IPS-18a (cell line): ENCODE results near the gene ATP5ME.
"Not testable (repeated sequence)": the region's sequence is repeated elsewhere in the genome, so short reads cannot be mapped to it uniquely, and the experiment has no call there.

ENCODE experiments used
- H3K27ac ChIP-seq: one replicate; pipeline ENCODE4 v1.5.1; 2013; ENCODE audit warnings: low read length
- H3K27me3 ChIP-seq: one replicate; pipeline ENCODE4 v1.6.1; 2013; ENCODE audit warnings: mild to moderate bottlenecking, low read length; ENCODE audit not compliant: control insufficient read depth, insufficient read depth
- H3K36me3 ChIP-seq: one replicate; pipeline ENCODE4 v1.6.1; 2013; ENCODE audit warnings: low read depth, low read length; ENCODE audit not compliant: control insufficient read depth
- H3K4me1 ChIP-seq: one replicate; pipeline ENCODE4 v1.6.1; 2013; ENCODE audit warnings: low read depth, low read length; ENCODE audit not compliant: control insufficient read depth
- H3K4me3 ChIP-seq: one replicate; pipeline ENCODE4 v1.5.1; 2013; ENCODE audit warnings: low read length
- H3K9ac ChIP-seq: one replicate; pipeline ENCODE4 v1.6.1; 2013; ENCODE audit warnings: mild to moderate bottlenecking, low read length, moderate library complexity
- H3K9me3 ChIP-seq: one replicate; pipeline ENCODE4 v1.6.1; 2013; ENCODE audit warnings: low read depth, low read length; ENCODE audit not compliant: control insufficient read depth

Gene ATP5ME

DNA sequence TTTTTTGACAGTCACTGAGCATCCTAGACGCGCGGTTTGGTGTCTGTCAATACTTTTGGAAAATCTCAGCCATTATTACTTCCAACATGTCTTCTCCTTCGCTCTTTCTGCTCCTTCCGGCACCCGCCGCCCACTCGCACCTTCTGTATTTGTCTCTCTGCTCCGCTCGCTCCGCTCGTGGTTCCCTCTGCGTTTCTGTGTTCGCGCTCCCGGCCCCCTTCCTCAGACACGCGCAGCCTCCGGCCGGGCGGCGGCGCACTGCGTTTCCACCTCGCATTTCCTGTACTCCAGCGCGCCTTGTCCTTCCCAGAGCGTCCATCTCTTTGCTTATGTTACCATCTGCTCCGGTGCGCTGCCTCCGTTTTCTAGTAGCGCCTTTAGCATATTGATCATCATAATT lies 27.6 kb downstream of the ATP5ME start:
- Histone ChIP-seq H3K4me1 (peaks cover 3% of the 10 kb centered on the region), H3K36me3 (no peaks in the 10 kb centered on the region), H3K27ac (no peak overlapping the region), H3K4me3 (no peak overlapping the region), H3K9ac (no peak overlapping the region), H3K9me3 (no peaks in the 10 kb centered on the region), H3K27me3 (no peaks in the 10 kb centered on the region)

DNA sequence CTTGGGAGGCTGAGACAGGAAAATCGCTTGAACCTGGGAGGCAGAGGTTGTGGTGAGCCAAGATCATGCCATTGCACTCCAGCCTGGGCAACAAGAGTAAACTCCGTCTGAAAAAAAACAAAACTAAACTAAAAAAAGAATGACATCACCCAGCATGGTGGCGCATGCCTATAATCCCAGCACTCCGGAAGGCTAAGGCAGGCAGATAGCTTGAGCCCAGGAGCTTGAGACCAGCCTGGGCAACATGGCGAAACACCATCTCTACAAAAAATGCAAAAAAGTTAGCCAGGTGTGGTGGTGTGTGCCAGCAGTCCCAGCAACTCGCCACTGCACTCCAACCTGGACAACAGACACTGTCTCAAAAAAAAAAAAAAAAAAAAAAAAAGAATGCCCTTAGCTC lies 31.7 kb downstream of the ATP5ME start:
- H3K9ac ChIP-seq, H3K4me3 ChIP-seq, H3K9me3 ChIP-seq, H3K27me3 ChIP-seq, H3K36me3 ChIP-seq, H3K4me1 ChIP-seq, H3K27ac ChIP-seq: not testable (repeated sequence)

DNA sequence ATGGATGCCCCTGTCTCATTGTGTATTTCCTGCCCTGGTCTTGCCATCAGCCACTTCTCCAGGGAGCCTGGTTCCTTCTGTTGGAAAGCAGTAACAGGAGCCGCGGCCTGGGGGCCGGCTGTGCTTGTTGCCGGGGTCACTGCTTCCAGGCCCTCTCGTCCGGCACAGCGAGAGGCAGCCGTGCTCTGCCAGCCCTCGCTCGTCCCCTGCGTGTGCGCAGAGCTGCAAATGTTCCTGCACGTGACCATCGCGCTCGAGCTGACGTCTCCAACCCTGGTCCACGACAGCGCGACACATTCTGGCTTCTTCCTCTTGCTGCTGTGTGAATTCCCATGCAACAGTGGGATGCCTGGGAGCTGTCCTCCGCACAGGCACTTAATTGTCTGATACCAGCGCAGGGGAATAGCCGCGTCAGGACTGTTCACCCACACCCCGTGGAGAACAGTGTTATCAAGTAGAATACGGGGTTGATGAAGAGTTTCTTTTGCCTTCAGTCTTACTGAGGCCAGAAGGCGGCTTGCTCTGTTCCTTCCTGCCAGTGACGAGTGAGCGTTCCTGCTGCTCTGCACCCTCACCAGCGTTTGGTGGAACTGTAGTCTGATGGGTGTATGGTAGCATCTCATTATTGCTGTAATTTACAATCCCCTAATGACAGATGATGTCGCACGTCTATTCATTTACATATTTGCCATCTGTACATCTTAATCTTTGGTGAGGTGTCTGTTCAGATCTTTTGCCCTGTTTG lies 36.4 kb downstream of the ATP5ME start:
- Histone ChIP-seq H3K4me3 (no peak overlapping the region), H3K4me1 (no peaks in the 10 kb centered on the region), H3K9me3 (no peaks in the 10 kb centered on the region), H3K27ac (no peak overlapping the region), H3K9ac (no peak overlapping the region), H3K36me3 (no peaks in the 10 kb centered on the region), H3K27me3 (no peaks in the 10 kb centered on the region)

DNA sequence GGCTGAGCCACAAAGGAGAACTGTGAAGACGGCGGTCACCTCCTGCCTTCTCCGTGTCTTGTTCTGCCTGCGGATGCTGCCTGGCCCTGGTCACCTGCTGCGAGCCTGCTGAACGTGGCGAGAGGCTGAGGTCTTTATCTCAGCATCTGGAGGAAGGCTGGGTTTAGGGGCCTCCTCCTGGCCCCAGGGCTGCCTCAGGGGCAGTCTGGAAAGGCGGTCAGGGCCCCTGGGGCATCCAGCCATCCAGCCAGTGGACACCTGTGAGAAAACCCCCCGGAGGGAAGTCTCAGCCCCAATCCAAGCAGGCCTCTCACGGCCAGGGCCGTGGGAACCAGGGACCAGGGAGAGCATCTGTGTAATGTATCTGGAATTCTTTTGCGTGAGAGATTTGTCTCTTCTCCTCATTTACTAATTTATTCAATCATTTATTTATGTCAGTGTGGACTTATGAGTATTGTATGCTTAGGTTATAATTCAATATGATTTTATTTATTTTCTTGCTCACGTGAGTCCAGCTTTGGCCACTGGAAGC lies 37.4 kb downstream of the ATP5ME start:
- Histone ChIP-seq H3K27ac (no peak overlapping the region), H3K4me1 (no peaks in the 10 kb centered on the region), H3K36me3 (no peaks in the 10 kb centered on the region), H3K9me3 (no peaks in the 10 kb centered on the region), H3K9ac (no peak overlapping the region), H3K27me3 (no peaks in the 10 kb centered on the region), H3K4me3 (no peak overlapping the region)

DNA sequence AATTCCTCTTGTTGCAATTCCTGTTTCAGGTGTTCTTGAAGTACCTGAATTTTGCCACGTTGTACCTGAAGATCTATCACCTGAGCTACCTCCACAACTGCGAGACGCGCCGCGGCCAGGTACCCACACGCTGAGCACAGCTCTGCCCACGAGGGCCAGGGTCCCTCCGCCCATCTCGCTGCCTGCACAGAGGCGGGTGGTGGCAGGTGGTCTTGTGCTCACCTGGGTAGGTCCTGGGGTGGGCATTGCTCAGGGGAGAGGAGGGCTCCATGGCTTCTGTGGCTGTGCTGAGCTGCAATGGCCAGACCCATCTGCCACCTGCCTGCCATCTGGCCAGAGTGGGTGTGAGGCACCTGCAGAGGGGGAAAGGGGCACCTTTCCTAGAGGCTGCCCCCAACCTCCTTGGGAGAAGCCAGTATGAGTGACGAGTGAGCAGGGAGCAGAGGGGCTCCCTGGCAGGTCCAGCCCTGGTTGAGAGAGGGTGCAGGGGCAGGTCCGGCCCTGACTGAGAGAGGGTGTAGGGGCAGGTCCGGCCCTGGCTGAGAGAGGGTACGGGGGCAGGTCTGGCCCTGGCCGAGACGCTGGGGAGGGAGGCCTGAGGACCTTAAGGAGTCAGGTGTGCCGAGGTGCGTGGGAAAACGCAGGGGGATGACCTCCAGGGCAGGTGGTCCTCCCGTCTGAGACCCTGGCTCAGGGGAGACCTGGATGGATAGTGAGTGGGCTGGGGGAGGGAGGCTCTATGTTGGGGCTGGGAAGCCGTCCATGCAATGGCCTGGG lies 38.0 kb downstream of the ATP5ME start:
- Histone ChIP-seq H3K4me1 (no peaks in the 10 kb centered on the region), H3K27ac (no peak overlapping the region), H3K36me3 (no peaks in the 10 kb centered on the region), H3K9ac (no peak overlapping the region), H3K4me3 (no peak overlapping the region), H3K9me3 (no peaks in the 10 kb centered on the region), H3K27me3 (no peaks in the 10 kb centered on the region)

GRCh38 chr4:635066-635835 lies 38.8 kb downstream of the ATP5ME start:
- not testable (repeated sequence) for H3K9me3 ChIP-seq, H3K27ac ChIP-seq, H3K4me1 ChIP-seq, H3K4me3 ChIP-seq, H3K9ac ChIP-seq, H3K27me3 ChIP-seq, H3K36me3 ChIP-seq

DNA sequence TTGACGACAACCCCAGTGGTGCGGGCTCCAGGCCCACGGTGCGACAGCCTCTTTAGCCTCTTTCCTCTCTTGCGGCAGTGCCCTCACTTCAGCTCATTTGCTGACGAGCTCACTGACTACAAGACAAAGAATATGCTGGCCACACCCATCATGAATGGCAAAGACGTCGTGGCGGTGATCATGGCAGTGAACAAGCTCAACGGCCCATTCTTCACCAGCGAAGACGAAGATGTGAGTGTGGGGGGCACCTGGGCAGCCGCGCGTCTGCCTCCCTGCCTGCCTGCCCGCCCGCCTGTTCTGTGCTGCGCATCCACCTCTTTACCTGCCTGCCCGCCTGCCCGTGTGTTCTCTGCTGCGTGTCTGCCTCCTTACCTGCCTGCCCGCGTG lies 39.5 kb downstream of the ATP5ME start:
- H3K4me3 ChIP-seq = no peak overlapping the region
- H3K9me3 ChIP-seq = no peaks in the 10 kb centered on the region
- no peaks in the 10 kb centered on the region for H3K4me1 ChIP-seq
- no peak overlapping the region for H3K9ac ChIP-seq
- H3K27me3 ChIP-seq = no peaks in the 10 kb centered on the region
- no peak overlapping the region for H3K27ac ChIP-seq
- no peaks in the 10 kb centered on the region for H3K36me3 ChIP-seq

DNA sequence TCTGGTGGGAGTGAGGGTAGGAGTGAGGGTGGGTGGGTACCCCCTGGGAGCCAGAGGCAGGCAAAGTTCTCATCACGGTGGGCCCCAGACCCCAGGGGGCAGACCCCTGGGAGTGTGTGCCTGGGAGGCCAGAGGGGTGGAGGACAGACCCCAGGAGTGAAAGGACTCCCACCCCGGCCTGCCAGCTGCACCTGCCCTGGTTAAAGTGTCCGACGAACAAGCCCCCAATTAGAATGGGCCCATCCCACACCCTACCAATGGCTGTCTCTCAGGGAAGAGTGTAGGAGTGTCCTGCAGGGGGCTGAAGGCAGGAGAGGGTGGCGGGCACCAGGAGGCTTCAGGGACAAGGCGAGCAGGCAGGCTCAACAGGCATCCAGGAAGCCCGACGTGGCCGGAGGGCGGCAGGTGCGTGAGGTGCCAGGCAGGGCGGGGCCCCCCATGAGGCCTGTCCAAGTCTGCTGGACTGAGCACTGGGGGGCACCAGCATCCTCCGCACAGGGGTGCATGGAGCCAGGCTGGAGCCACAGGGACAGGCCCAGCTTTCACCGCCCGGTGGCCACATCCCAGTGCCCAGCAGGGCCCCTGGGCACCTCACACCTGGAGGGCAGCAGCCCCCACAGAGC lies 40.0 kb downstream of the ATP5ME start:
- no peak overlapping the region for H3K4me3 ChIP-seq

DNA sequence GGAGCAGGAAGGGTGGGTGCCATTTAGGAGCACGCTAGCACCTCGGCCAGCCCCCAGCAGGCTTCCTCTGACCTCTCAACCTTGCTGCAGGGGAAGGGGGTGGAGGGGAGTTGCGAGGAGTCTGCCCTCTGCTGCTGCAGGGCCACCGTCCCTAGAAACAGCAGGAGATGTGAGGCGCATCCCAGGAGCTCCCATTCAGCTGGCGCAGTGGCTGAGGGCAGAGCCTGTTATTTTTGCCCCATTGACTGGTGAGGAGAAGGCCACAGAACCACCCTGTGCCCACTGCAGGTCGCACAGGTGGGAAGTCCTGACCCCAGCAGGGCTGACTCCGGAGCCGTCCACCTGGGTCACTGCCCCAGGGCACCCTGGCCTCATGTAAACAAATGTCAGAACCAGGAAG lies 40.7 kb downstream of the ATP5ME start:
- Histone ChIP-seq H3K36me3 (no peaks in the 10 kb centered on the region), H3K9me3 (no peaks in the 10 kb centered on the region)

More for the DNA sequence above, 40.0 kb downstream of the ATP5ME start:
- Histone ChIP-seq H3K9me3 (no peaks in the 10 kb centered on the region), H3K27ac (no peak overlapping the region), H3K36me3 (no peaks in the 10 kb centered on the region), H3K4me1 (no peaks in the 10 kb centered on the region), H3K9ac (no peak overlapping the region), H3K27me3 (no peaks in the 10 kb centered on the region)

DNA sequence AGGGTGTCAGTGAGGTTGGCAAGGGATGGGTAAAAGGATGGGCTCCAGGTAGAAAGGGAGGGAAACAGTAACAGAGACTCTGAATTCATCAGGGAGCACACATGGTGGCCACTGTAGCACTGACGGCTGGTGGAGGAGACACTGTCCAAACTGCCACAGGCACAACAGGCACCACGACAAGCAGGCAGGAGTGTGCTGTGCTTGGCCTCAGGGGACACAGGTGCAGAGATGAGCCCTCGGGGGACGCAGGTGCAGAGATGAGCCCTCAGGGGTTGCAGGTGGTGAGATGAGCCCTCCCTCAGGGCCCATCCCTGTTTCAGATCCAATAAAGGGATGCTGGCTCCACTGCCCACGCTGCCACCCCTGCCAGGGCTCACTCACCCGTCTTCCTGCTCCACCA lies 41.1 kb downstream of the ATP5ME start:
- H3K27ac ChIP-seq = no peak overlapping the region

More for the DNA sequence above, 40.7 kb downstream of the ATP5ME start:
- Histone ChIP-seq H3K27me3 (no peaks in the 10 kb centered on the region), H3K9ac (no peak overlapping the region), H3K4me1 (no peaks in the 10 kb centered on the region), H3K27ac (no peak overlapping the region), H3K4me3 (no peak overlapping the region)

DNA sequence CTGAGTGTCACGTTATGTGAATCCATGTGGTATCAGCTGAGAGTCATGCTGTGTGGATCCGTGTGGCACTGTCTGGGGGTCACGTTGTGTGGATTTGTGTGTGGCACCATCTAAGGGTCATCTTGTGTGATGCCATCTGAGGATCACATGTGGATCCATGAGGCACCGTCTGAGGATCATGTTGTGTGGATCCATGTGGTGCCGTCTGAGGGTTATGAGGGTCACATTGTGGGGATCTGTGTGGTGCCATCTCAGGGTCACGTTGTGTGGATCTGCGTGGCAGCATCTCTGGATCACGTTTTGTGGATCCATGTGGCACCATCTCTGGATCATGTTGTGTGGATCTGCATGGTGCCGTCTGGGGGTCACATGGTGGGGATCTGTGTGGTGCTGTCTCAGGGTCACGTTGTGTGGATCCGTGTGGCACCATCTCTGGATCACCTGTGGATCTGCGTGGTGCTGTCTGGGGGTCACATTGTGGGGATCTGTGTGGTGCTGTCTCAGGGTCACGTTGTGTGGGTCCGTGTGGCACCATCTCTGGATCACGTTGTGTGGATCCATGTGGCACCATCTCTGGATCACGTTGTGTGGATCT lies 41.8 kb downstream of the ATP5ME start:
- Histone ChIP-seq H3K9me3 (no peaks in the 10 kb centered on the region), H3K27me3 (no peaks in the 10 kb centered on the region), H3K4me1 (no peaks in the 10 kb centered on the region), H3K4me3 (no peak overlapping the region), H3K9ac (no peak overlapping the region), H3K27ac (no peak overlapping the region), H3K36me3 (no peaks in the 10 kb centered on the region)

More for the DNA sequence above, 41.1 kb downstream of the ATP5ME start:
- Histone ChIP-seq H3K36me3 (no peaks in the 10 kb centered on the region), H3K4me1 (no peaks in the 10 kb centered on the region), H3K27me3 (no peaks in the 10 kb centered on the region), H3K4me3 (no peak overlapping the region), H3K9ac (no peak overlapping the region), H3K9me3 (no peaks in the 10 kb centered on the region)
